Suprapubic skin (tissue), 3 donors: ENCODE measurements around the gene DNAH11.

Source experiments
- CTCF ChIP-seq, 2 donors: fragments of 200-600 bp in 1 of 2; fragments of 450-650 bp in 1 of 2; sonication (generic) in 1 of 2; IDR thresholded peaks; one replicate each; pipeline ENCODE4 v1.5.1; 2016 to 2019; ENCODE audit warnings: antibody characterized with exemption in 2 of 2, mild to moderate bottlenecking in 1 of 2, moderate library complexity in 1 of 2
- POLR2A ChIP-seq, 2 donors: fragments of 450-650 bp; IDR thresholded peaks; one replicate each; pipeline ENCODE4 v1.6.1; 2017; ENCODE audit warnings: antibody characterized with exemption in 2 of 2, mild to moderate bottlenecking in 2 of 2, moderate library complexity in 2 of 2

GRCh38 chr7:21946222-21946709, 403.4 kb downstream of the DNAH11 start:
- TF ChIP-seq CTCF (IDR thresholded peaks at IDR 0.05) (no peak), POLR2A (IDR thresholded peaks at IDR 0.05) (no peak)
